K562 (cell line): ENCODE data around the gene PADI1. TPM values are rescaled to one million over a fixed set of nuclear protein-coding genes. Genes with fewer than 3 reads are reported as not detected.

Experiments
- ATF7 ChIP-seq: fragments of 450-650 bp; IDR thresholded peaks from 2 replicates; pipeline ENCODE4 v1.7.1; 2014; ENCODE audit warnings: mild to moderate bottlenecking, moderate library complexity
- CEBPG ChIP-seq, 3 experiments: fragments of 200-800 bp in 1 of 3; sonication (Bioruptor generic) in 1 of 3; sonication (generic) in 1 of 3; formaldehyde crosslinking in 1 of 3; IDR thresholded peaks in 2 of 3; conservative IDR thresholded peaks in 1 of 3; 2 replicates each; pipeline versions ENCODE4 v1.6.1 to v1.8.0; 2016 to 2022; ENCODE audit warnings: missing compliant biosample characterization in 2 of 3, missing genetic modification characterization in 2 of 3, mild to moderate bottlenecking in 1 of 3, missing genetic modification reagents in 1 of 3
- FOXA3 ChIP-seq, 2 experiments: fragments of 450-650 bp in 1 of 2; sonication (generic) in 1 of 2; formaldehyde crosslinking; IDR thresholded peaks in 1 of 2; conservative IDR thresholded peaks in 1 of 2; 2 replicates each; pipeline versions ENCODE4 v1.4.0 to v1.8.0; 2020 to 2022; ENCODE audit warnings: mild to moderate bottlenecking in 2 of 2, missing genetic modification reagents in 1 of 2
- GATA2 ChIP-seq: sonication (generic); formaldehyde crosslinking; IDR thresholded peaks from 2 replicates; pipeline ENCODE4 v1.4.0; 2020; ENCODE audit warnings: mild to moderate bottlenecking, missing genetic modification reagents
- GTF2E2 ChIP-seq: fragments of 200-800 bp; sonication (Bioruptor generic); IDR thresholded peaks from 2 replicates; pipeline ENCODE4 v1.6.1; 2016; ENCODE audit warnings: missing genetic modification characterization, missing compliant biosample characterization
- NCOA6 ChIP-seq: fragments of 450-650 bp; IDR thresholded peaks from 2 replicates; pipeline ENCODE4 v1.6.1; 2017; ENCODE audit warnings: mild to moderate bottlenecking
- SETDB1 ChIP-seq: IDR thresholded peaks from one replicate; pipeline ENCODE4 v1.6.1; 2012; ENCODE audit warnings: low read length, control low read depth, inconsistent platforms
- polyA plus RNA-seq, 8 experiments: library from polyadenylated mRNA; depleted of rRNA in 4 of 8; stranded (reverse) in 5 of 8; unstranded in 3 of 8; fragments of >200 nt; fragmentation: Nextera tagmentation in 2 of 8; fragmentation: Illumina TruSeq in 1 of 8; extraction: Ambion mirVana in 2 of 8; extraction: Trizol in 1 of 8; gene quantifications; 2 replicates each; pipeline versions ENCODE4 v1.2.1 to v1.2.3, GENCODE V29; 2011 to 2014; ENCODE audit warnings: inconsistent platforms in 1 of 8, missing spikeins in 1 of 8
- total RNA-seq, 7 experiments: library from RNA; depleted of rRNA in 6 of 7; stranded (reverse); fragments of >200 nt in 6 of 7; fragmentation: Illumina TruSeq in 2 of 7; extraction: Trizol in 2 of 7; gene quantifications; 2 replicates each; pipeline versions ENCODE4 v1.2.1 to v1.2.3, GENCODE V29; 2011 to 2021; ENCODE audit warnings: low replicate concordance in 1 of 7
- TF ChIP-seq, protein P1 (sequence below), 3 experiments: fragments of 200-800 bp in 1 of 3; fragments of 250-450 bp in 1 of 3; fragments of 450-650 bp in 1 of 3; sonication (Bioruptor Pico) in 1 of 3; sonication (Bioruptor generic) in 1 of 3; formaldehyde crosslinking in 1 of 3; IDR thresholded peaks; 2 replicates each; pipeline versions ENCODE4 v1.6.1 to v1.8.0; 2016 to 2022; ENCODE audit warnings: mild to moderate bottlenecking in 2 of 3, missing genetic modification characterization in 2 of 3, missing compliant biosample characterization in 1 of 3, moderate library complexity in 1 of 3
- TF ChIP-seq, protein P2 (sequence below): sonication (generic); formaldehyde crosslinking; IDR thresholded peaks from 2 replicates; pipeline ENCODE4 v1.8.1; 2023; ENCODE audit warnings: mild to moderate bottlenecking, missing genetic modification reagents, moderate library complexity
- TF ChIP-seq, protein P3 (sequence below): sonication (generic); formaldehyde crosslinking; IDR thresholded peaks from 2 replicates; pipeline ENCODE4 v1.8.0; 2022; ENCODE audit warnings: mild to moderate bottlenecking, missing genetic modification reagents
- TF ChIP-seq, protein P4 (sequence below), 2 experiments: fragments of 150-350 bp in 1 of 2; IDR thresholded peaks; 2 replicates each; pipeline ENCODE4 v1.6.1; 2012 to 2016; ENCODE audit warnings: low read depth in 2 of 2, low read length in 2 of 2, mild to moderate bottlenecking in 1 of 2, moderate library complexity in 1 of 2

The PADI1 gene
- total and polyA plus RNA-seq, 9 of the 15 experiments (the other 6 are each of a cell fraction or from before 2014, with no cell fraction given) = not detected

DNA sequence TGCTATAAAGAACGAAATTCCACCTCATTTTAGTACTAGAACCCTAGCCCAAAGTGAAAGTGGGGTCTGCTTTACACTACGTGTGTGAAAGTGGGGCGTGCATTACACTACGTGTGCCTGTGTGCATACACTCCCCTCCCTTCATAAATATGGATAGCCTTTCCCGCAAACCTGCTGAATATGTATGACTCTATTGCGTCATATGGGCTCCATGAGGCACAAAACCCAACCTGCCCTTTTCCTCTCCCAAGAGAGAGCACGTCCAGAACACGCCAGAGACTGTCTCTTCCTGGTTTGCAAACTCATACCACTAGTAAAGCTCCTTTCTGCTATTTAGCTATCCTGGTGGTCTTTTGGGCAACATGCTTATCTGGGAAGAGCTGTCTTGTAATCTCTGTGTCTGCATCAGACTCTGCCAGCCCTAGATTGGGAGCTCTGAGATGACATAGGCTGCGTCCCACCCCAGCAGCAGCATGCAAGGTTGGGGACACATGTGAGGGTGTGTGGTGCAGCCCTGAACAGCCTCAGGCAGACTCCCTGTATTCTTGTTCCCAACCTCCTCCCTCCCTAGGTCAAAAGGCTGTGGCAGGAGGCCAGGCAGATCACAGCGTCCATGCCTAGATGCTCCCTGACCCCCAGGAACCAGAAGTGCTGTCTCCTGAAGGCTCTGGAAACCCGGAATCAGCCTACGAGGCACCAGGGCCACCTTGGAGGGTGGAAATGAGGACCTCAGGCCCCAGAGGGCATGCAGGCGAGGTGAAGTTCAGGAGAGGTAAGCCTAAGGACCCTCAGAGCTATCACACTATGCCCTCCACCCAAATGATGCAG, 12.3 kb upstream of the PADI1 start (continued):
- TF ChIP-seq, protein P1, sequence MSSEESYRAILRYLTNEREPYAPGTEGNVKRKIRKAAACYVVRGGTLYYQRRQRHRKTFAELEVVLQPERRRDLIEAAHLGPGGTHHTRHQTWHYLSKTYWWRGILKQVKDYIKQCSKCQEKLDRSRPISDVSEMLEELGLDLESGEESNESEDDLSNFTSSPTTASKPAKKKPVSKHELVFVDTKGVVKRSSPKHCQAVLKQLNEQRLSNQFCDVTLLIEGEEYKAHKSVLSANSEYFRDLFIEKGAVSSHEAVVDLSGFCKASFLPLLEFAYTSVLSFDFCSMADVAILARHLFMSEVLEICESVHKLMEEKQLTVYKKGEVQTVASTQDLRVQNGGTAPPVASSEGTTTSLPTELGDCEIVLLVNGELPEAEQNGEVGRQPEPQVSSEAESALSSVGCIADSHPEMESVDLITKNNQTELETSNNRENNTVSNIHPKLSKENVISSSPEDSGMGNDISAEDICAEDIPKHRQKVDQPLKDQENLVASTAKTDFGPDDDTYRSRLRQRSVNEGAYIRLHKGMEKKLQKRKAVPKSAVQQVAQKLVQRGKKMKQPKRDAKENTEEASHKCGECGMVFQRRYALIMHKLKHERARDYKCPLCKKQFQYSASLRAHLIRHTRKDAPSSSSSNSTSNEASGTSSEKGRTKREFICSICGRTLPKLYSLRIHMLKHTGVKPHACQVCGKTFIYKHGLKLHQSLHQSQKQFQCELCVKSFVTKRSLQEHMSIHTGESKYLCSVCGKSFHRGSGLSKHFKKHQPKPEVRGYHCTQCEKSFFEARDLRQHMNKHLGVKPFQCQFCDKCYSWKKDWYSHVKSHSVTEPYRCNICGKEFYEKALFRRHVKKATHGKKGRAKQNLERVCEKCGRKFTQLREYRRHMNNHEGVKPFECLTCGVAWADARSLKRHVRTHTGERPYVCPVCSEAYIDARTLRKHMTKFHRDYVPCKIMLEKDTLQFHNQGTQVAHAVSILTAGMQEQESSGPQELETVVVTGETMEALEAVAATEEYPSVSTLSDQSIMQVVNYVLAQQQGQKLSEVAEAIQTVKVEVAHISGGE (CRISPR knock-in tag; IDR thresholded peaks at IDR 0.05) = peak in 1 of 3 experiments; percentile 47; a peak in 1 of 6 replicates
- TF ChIP-seq GATA2 (CRISPR knock-in tag) = no peak
- no peak for TF ChIP-seq GTF2E2 (tag)
- peak; percentile 88 for TF ChIP-seq CEBPG (CRISPR knock-in tag; IDR thresholded peaks at IDR 0.05)
- peak; percentile 92 to 95 for TF ChIP-seq CEBPG (tag; conservative IDR thresholded peaks at IDR 0.05 in 1 of 2, IDR thresholded peaks at IDR 0.05 in 1 of 2)
- TF ChIP-seq, protein P2, sequence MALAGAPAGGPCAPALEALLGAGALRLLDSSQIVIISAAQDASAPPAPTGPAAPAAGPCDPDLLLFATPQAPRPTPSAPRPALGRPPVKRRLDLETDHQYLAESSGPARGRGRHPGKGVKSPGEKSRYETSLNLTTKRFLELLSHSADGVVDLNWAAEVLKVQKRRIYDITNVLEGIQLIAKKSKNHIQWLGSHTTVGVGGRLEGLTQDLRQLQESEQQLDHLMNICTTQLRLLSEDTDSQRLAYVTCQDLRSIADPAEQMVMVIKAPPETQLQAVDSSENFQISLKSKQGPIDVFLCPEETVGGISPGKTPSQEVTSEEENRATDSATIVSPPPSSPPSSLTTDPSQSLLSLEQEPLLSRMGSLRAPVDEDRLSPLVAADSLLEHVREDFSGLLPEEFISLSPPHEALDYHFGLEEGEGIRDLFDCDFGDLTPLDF = no peak
- TF ChIP-seq SETDB1 = no peak
- TF ChIP-seq ATF7 = peak; percentile 89; the same call in 1 of the 2 replicates
- TF ChIP-seq NCOA6 = no peak
- no peak for TF ChIP-seq FOXA3 (CRISPR knock-in tag; conservative IDR thresholded peaks at IDR 0.05 in 1 of 2, IDR thresholded peaks at IDR 0.05 in 1 of 2)
- TF ChIP-seq, protein P3, sequence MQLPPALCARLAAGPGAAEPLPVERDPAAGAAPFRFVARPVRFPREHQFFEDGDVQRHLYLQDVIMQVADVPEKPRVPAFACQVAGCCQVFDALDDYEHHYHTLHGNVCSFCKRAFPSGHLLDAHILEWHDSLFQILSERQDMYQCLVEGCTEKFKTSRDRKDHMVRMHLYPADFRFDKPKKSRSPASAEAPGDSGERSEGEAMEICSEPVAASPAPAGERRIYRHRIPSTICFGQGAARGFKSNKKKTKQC (CRISPR knock-in tag) = no peak
- TF ChIP-seq, protein P4, sequence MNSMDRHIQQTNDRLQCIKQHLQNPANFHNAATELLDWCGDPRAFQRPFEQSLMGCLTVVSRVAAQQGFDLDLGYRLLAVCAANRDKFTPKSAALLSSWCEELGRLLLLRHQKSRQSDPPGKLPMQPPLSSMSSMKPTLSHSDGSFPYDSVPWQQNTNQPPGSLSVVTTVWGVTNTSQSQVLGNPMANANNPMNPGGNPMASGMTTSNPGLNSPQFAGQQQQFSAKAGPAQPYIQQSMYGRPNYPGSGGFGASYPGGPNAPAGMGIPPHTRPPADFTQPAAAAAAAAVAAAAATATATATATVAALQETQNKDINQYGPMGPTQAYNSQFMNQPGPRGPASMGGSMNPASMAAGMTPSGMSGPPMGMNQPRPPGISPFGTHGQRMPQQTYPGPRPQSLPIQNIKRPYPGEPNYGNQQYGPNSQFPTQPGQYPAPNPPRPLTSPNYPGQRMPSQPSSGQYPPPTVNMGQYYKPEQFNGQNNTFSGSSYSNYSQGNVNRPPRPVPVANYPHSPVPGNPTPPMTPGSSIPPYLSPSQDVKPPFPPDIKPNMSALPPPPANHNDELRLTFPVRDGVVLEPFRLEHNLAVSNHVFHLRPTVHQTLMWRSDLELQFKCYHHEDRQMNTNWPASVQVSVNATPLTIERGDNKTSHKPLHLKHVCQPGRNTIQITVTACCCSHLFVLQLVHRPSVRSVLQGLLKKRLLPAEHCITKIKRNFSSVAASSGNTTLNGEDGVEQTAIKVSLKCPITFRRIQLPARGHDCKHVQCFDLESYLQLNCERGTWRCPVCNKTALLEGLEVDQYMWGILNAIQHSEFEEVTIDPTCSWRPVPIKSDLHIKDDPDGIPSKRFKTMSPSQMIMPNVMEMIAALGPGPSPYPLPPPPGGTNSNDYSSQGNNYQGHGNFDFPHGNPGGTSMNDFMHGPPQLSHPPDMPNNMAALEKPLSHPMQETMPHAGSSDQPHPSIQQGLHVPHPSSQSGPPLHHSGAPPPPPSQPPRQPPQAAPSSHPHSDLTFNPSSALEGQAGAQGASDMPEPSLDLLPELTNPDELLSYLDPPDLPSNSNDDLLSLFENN (IDR thresholded peaks at IDR 0.05; ENCODE audit: low read depth in 2 of 2, low read length in 2 of 2) = 0 out of 4 replicates have a peak, but pooled peaks of 1 of the 2 experiments have one; percentile 41
